Panc1 (cell line): ENCODE data around the gene INTS4. TPM values are rescaled to one million over a fixed set of nuclear protein-coding genes. Genes with fewer than 3 reads are reported as not detected.

Experiments used
- ATAC-seq: fragments of 200-7000 bp; cut with Tn5 transposase; 2 replicates; pipeline ENCODE4 v1.9.1; 2020; ENCODE audit warnings: mild to moderate bottlenecking, moderate library complexity
- BruUV-seq: library from RNA; stranded (reverse); fragments of 400-500 nt; replicated peaks from 2 replicates; lab custom pipeline; 2021; lab: Mats Ljungman, UMichigan
- CTCF ChIA-PET: fragments of 300-600 bp; sonication (Branson Sonifier 250); formaldehyde crosslinking; loops from one replicate; lab custom pipeline; 2022; ENCODE audit warnings: antibody characterized with exemption; lab: Charles Lee
- POLR2A ChIA-PET: fragments of 300-600 bp; sonication (Branson Sonifier 250); formaldehyde crosslinking; loops from one replicate; lab custom pipeline; 2022; ENCODE audit warnings: antibody characterized with exemption; lab: Charles Lee
- DNase-seq: peaks from one replicate; pipeline ENCODE4 v3.0.0-alpha.2; 2010; ENCODE audit warnings: low read depth, low spot score
- H3K27ac ChIP-seq: 2 replicates; pipeline ENCODE4 v1.5.1; 2011; ENCODE audit warnings: mild to moderate bottlenecking, low read length, inconsistent platforms
- H3K27me3 ChIP-seq: fragments of 200-500 bp; sonication (Bioruptor generic); 2 replicates; pipeline ENCODE4 v1.6.0; 2014; ENCODE audit warnings: low read length, inconsistent platforms; ENCODE audit not compliant: control insufficient read depth, insufficient read depth
- H3K36me3 ChIP-seq: fragments of 200-500 bp; sonication (Bioruptor generic); 2 replicates; pipeline ENCODE4 v1.5.1; 2014; ENCODE audit warnings: inconsistent platforms, mild to moderate bottlenecking, low read length, moderate library complexity; ENCODE audit not compliant: control insufficient read depth, insufficient read depth
- H3K4me1 ChIP-seq: 2 replicates; pipeline ENCODE4 v1.5.1; 2011; ENCODE audit warnings: inconsistent platforms, mild to moderate bottlenecking, low read length, moderate library complexity; ENCODE audit not compliant: control insufficient read depth, insufficient read depth
- H3K4me3 ChIP-seq, 2 experiments: 2 replicates each; pipeline ENCODE4 v1.5.1; 2011 to 2012; ENCODE audit warnings: low read depth in 2 of 2, low read length in 2 of 2, mild to moderate bottlenecking in 2 of 2, inconsistent platforms in 1 of 2, moderate library complexity in 1 of 2
- H3K9me3 ChIP-seq: fragments of 200-500 bp; sonication (Bioruptor generic); 2 replicates; pipeline ENCODE4 v1.5.1; 2014; ENCODE audit warnings: low read depth, mild to moderate bottlenecking, inconsistent platforms, low read length, moderate library complexity; ENCODE audit not compliant: control insufficient read depth, insufficient read depth
- POLR2AphosphoS5 ChIP-seq: IDR thresholded peaks from 2 replicates; pipeline ENCODE4 v1.6.1; 2012; ENCODE audit warnings: mild to moderate bottlenecking, low read depth, low read length, moderate library complexity
- REST ChIP-seq, 2 experiments: IDR thresholded peaks; 2 replicates each; pipeline ENCODE4 v1.6.1; 2011 to 2012; ENCODE audit warnings: low read depth in 2 of 2, control low read depth in 1 of 2, low read length in 1 of 2, mild to moderate bottlenecking in 1 of 2, moderate library complexity in 1 of 2; ENCODE audit not compliant: insufficient read depth in 1 of 2
- SIN3A ChIP-seq: IDR thresholded peaks from 2 replicates; pipeline ENCODE4 v1.6.1; 2012; ENCODE audit warnings: low read depth, mild to moderate bottlenecking, low read length, moderate library complexity, borderline replicate concordance; ENCODE audit not compliant: insufficient read depth
- TCF7L2 ChIP-seq: IDR thresholded peaks from 2 replicates; pipeline ENCODE4 v1.6.1; 2011; ENCODE audit warnings: mild to moderate bottlenecking, low read depth, low read length, inconsistent platforms
- in situ Hi-C: cut with HindIII; loops from 2 replicates; pipeline ENCODE4 v1.10.0; 2016; ENCODE audit warnings: low sequenced_read_pairs, low pct_unique_long_range_greater_than_20kb
- intact Hi-C: fragments of 100-400 bp; cut with micrococcal nuclease; formaldehyde crosslinking; loops from one replicate; pipeline ENCODE4 v1.10.0; 2022; ENCODE audit not compliant: unreplicated experiment
- total RNA-seq: library from RNA; stranded (reverse); gene quantifications from one replicate; pipeline ENCODE4 v1.2.1, GENCODE V29; 2021; ENCODE audit not compliant: unreplicated experiment
- TF ChIP-seq, protein P1 (sequence below): fragments of 450-650 bp; IDR thresholded peaks from 2 replicates; pipeline ENCODE4 v1.5.1; 2017; ENCODE audit warnings: mild to moderate bottlenecking

The INTS4 gene
- total RNA-seq, 1 experiment from 2014 or later = 48.2 TPM

GRCh38 chr11:78034623-78035022 lies 40.2 kb upstream of the INTS4 start:
- no TSS peak for BruUV-seq
- Histone ChIP-seq H3K27me3 (no peaks in the 10 kb centered on the region), H3K9me3 (no peaks in the 10 kb centered on the region), H3K36me3 (no peaks in the 10 kb centered on the region), H3K4me3 (no peak overlapping the region), H3K27ac (no peak overlapping the region), H3K4me1 (peaks cover 12% of the 10 kb centered on the region)
- no peak for TF ChIP-seq SIN3A
- no peak for TF ChIP-seq POLR2AphosphoS5
- TF ChIP-seq, protein P1, sequence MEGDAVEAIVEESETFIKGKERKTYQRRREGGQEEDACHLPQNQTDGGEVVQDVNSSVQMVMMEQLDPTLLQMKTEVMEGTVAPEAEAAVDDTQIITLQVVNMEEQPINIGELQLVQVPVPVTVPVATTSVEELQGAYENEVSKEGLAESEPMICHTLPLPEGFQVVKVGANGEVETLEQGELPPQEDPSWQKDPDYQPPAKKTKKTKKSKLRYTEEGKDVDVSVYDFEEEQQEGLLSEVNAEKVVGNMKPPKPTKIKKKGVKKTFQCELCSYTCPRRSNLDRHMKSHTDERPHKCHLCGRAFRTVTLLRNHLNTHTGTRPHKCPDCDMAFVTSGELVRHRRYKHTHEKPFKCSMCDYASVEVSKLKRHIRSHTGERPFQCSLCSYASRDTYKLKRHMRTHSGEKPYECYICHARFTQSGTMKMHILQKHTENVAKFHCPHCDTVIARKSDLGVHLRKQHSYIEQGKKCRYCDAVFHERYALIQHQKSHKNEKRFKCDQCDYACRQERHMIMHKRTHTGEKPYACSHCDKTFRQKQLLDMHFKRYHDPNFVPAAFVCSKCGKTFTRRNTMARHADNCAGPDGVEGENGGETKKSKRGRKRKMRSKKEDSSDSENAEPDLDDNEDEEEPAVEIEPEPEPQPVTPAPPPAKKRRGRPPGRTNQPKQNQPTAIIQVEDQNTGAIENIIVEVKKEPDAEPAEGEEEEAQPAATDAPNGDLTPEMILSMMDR = no peak
- no peak for TF ChIP-seq REST (IDR thresholded peaks at IDR 0.05; ENCODE audit: insufficient read depth in 1 of 2, low read depth in 2 of 2, low read length in 1 of 2)
- no peak for TF ChIP-seq TCF7L2
- ChIA-PET CTCF (interaction anchor here (0.7 kb wide), 1 partner anchor 329 kb away, joined by 3 read pairs; no protein-coding TSS in a partner anchor), POLR2A (no interaction called here)
- in situ Hi-C loops (no loop called here), intact Hi-C loops (no loop called here)
- DNase-seq = no peak
- ATAC-seq = no peak

GRCh38 chr11:78033040-78033439 lies 38.6 kb upstream of the INTS4 start:
- TF ChIP-seq REST (IDR thresholded peaks at IDR 0.05; ENCODE audit: insufficient read depth in 1 of 2, low read depth in 2 of 2, low read length in 1 of 2) = no peak
- no peak for TF ChIP-seq POLR2AphosphoS5
- no peak for TF ChIP-seq TCF7L2
- no peak for TF ChIP-seq SIN3A
- TF ChIP-seq, protein P1 = no peak
- H3K27ac ChIP-seq = no peak overlapping the region
- no peak for ATAC-seq
- CTCF ChIA-PET = no interaction called here
- no peak for DNase-seq
- intact Hi-C loops (no loop called here), in situ Hi-C loops (no loop called here)
- BruUV-seq = no TSS peak
- H3K4me1 ChIP-seq = peaks cover 10% of the 10 kb centered on the region; the same call in 1 of the 2 replicates
- POLR2A ChIA-PET = no interaction called here
- H3K27me3 ChIP-seq = no peaks in the 10 kb centered on the region
- H3K36me3 ChIP-seq = no peaks in the 10 kb centered on the region
- no peak overlapping the region for H3K4me3 ChIP-seq
- H3K9me3 ChIP-seq = no peaks in the 10 kb centered on the region
